Effector CD4-positive, alpha-beta T cell (primary cell): Measurements from ENCODE around the gene CKAP5.

Source experiments
- DNase-seq: peaks from one replicate; pipeline ENCODE4 v3.0.0-alpha.2; 2020
- total RNA-seq: gene quantifications from one replicate; lab custom pipeline; 2026; lab: John Stamatoyannopoulos, UW

Gene CKAP5
- total RNA-seq, result 72.8 reads per million, percentile 76 among the genes with 10 or more reads in this experiment

DNA sequence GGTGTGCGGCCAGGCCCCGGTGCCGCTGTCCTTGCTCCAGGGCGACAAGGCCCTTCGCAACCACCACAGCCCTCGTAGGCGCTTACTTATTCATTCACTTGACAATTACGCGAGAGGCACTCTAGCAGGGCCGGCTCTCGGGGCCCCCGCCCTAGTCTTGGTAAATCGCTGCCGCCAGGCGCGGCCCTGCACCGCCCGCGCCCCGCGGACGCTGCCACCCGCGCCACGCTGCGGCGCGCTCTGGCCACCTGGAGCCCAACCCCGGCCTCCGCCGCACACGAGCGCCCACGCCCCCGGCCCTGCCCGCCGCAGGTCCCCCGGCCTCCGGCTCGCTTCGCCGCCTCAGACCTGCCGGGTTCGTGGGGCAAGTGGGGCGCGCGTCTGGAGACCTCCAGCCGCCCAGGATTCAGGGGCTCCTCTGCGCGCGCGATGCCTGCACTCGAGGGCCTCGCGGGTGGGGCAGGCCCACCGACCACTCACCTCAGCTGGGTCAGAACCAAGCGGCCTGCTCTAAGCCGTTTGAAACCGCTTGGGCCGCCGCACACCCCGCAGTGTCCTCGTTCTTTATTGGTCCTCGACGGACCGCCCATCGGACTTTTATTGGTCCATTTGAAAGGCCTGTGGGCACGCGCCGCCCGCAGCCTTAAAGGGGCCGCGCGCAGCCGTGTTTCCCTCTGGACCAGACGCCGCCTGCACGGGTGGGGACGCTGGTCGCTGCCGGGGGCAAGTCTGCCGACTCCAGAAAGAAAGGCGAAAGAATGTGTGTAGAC lies at the start of gene CKAP5:
CKAP5 (minus strand) TSS at position 541 of the 770 bp plus-strand sequence. CDS start 25,049 bp downstream, outside the sequence.
- DNase-seq, result peak; percentile 79

- DNase-seq, result no peak
These were observed 49.7 kb upstream of the CKAP5 start for GRCh38 chr11:46895821-46896220.

- no peak for DNase-seq
These were observed 48.9 kb upstream of the CKAP5 start for GRCh38 chr11:46894961-46895360.

DNA sequence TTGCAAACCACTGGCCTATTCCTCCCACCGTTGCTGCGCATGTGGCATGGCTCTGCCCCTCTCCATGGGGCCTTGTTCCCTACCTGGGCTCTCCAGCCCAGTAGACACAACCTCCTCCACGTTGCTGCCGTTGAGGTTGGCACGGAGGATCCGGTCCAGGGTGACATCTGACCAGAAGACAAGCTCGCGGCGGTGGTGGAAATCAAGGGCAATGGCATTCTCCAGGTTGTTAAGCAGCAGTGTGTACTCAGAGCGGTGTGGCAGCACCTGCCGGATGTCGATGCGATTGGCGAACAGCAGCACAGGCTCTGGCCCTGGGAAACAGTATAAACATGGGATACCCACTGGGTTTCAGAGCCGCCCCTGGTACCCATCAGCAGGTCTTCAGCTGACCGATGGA lies 48.4 kb upstream of the CKAP5 start:
- no peak for DNase-seq

DNA sequence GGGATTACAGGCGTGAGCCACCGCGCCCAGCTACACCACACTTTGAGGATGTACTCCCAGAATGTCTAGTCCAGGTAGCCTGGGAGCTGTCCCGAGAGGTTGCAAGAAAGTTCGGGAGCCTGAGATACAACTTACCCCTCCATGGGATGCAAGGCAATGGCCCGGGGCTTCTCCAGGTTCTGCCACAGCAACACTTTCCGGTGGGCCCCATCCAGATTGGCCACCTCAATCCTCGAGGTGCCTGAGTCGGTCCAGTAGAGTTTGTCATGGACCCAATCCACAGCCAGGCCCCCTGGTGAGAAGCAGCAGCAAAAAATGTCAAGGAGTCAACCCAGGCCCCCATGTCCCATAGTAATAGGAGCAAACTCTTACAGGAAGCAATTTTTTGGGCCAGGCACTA lies 46.8 kb upstream of the CKAP5 start:
- DNase-seq, result no peak

DNA sequence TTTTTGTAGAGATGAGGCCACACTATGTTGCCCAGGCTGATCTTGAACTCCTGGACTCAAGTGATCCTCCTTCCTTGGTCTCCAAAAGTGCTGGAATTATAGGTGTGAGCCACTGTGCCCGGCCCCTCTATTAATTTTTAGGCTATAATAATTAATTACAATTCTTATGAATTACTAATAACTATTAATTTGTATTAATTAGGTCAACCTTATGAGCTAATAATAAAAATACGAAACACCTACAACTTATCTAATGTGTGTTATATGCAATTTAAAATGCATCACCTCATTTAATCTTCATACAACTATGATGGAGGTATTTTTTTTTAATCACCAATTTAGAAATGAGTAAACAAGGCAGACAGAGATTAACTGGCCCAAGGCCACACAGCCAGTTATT lies 46.0 kb upstream of the CKAP5 start:
- no peak for DNase-seq

GRCh38 chr11:46890665-46891064 lies 44.6 kb upstream of the CKAP5 start:
- DNase-seq, result no peak

- DNase-seq, result peak; percentile 68
These were observed 43.8 kb upstream of the CKAP5 start for GRCh38 chr11:46889689-46890475.

DNA sequence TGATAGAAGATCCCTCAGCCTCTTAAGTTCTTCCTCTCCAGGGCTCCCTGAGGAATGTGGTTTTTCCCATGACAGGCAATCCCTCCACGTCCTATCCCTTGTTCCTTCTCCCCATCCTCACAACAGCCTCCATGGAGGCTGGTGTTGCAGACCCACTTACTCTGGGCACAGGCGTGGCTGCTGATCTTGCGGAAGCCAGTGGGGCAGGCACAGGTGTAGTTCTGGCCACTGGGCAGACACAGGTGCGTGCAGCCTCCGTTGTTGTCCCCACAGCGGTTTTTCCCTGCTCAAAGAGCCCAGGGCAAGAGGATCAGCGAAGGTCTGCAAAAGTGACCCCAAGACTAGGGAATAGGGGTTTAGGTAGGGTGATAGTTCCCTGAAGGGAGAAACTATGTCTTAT lies 43.2 kb upstream of the CKAP5 start:
- no peak for DNase-seq

- no peak for DNase-seq
These were observed 42.6 kb upstream of the CKAP5 start for GRCh38 chr11:46888636-46889035.

- DNase-seq, result no peak
These were observed 40.1 kb upstream of the CKAP5 start for GRCh38 chr11:46886211-46886610.

DNA sequence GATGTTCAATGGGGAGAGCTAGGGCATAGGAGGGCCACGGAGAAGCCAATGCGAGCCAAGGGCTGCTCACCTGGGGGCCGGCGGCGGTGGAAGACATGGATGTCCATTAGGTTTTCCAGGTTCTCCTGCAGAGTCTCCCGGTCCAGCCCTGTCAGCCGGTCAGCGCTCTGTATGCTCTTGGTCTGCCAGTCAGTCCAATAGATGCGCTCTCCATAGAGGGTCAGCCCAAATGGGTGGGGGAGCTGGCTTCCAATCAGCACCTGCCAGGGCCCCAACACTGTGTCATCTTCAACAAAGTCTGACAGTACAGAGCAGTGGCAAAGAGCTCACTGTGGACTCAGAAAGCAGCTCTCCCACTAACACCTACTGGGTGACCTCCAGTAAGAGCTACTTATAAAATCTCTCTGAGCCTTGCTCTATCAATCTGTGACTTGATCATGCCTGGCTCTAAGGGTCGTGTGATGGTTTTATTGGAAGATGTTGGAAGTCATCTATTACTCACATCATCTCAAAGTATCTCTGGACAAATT lies 33.0 kb upstream of the CKAP5 start:
- no peak for DNase-seq

DNA sequence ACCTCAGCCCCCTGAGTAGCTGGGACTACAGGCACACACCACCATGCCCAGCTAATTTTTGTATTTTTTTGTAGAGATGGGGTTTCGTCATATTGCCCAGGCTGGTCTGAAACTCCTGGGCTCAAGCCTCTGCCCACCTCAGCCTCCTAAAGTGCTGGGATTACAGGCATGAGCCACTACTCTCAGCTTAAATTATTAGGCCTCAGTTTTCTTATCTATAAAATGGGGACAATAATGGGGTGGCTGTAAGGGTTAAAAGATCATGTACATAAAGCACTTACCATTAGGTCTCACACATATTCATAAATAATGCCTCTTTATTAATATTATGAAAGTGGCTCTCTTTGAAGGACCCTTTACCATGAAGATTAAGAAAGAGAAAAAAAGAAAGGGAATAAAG lies 31.5 kb upstream of the CKAP5 start:
- DNase-seq, result no peak

- no peak for DNase-seq
These were observed 30.4 kb upstream of the CKAP5 start for GRCh38 chr11:46876471-46876870.

DNA sequence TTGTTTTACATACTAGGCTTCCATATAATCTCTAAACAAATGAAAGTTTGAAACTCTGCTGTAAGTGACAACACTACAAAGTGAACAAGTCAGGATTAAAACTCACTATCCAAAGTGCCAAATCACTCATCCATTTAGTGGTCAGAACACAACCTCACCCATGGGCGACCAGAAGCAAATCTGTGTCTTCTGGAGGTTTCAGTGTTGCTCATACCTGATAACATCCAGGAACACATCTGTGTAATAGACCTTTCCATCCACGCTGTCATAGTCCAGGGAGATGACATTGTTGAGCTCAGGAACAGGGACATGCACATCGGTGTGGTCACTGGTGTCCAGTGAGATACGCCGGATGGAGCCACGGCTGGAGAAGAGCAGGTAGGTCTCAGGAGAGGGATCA lies 28.5 kb upstream of the CKAP5 start:
- no peak for DNase-seq

- DNase-seq, result no peak
These were observed 22.8 kb upstream of the CKAP5 start for GRCh38 chr11:46868912-46869311.

DNA sequence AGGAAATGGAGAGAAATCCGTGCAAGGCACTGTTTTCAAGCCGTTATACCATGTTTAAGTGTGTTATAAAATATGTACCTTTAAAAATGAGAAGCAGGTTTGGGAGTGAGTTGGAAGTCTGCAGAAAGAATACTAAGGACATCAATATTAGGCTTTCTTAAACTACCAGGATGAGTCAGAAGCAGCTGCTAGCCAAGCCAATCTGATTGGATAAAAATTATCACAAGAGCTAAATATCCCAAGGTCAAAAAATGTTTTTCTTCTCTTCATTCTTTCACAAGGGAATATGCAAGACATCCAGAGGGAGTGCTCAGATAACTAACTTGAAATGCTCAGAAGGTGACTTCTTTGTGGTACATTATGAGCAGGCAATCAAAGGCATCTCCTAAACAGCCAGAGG lies 19.3 kb upstream of the CKAP5 start:
- DNase-seq, result no peak

DNA sequence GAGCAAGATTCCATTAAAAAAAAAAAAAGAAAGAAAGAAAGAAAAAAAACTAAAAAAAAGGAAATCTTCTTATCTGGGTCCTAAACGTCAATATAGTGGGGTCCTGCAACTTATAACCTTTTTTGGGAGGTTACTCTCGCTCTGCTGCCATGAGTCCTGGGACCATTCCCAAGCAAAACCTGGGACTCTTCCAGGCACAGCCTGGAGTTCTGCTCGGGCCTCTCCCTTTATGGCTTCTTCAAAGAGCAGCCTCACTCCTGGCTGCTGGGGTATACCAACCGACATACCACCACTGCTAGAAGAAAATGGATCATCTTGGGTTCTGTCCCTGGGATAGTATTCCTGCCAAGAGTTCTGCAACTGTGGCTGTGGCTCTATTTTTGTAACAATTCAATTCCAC lies 14.1 kb upstream of the CKAP5 start:
- no peak for DNase-seq

GRCh38 chr11:46858920-46859546 lies 13.0 kb upstream of the CKAP5 start:
- no peak for DNase-seq

GRCh38 chr11:46857666-46858065 lies 11.6 kb upstream of the CKAP5 start:
- no peak for DNase-seq

DNA sequence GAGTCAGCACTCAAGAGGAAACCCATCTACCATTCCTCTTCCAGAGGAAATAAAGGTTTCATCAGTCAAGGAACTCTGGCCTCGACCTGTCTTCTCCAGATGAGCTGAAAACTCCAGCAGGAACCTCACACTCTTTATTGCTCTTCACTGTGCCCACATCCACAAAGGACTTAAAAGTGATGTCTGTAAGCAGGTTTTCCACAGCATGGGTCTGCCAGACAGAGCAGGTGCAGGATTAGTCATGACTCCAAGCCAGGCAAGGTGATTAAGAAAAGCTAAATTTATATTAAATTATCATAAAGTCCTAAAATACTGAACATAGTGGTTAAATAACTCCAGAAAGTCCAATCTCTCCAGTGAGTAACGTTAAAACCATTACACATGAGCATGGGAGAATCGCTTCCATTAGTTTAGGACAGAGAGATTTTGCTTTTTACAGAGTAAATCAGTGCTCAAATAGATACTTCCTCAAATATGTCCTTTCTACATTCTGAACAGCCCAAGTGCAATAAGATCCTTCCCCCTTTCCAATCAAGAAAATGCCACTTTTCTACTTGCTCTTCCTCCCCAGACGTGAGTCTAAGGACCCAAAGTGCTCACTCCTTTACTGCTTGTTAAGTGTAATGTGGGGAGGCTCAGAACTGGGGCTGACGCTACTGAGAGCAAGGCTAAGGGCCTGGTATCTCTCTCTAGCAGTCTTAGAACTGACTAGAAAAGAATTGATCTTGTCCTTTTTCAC lies 10.7 kb upstream of the CKAP5 start:
- DNase-seq, result no peak

GRCh38 chr11:46855863-46856262 lies 9.8 kb upstream of the CKAP5 start:
- no peak for DNase-seq

GRCh38 chr11:46855167-46855566 lies 9.1 kb upstream of the CKAP5 start:
- no peak for DNase-seq
